HUDEP-2 (cell line): ENCODE data around the gene ZNF223.
A peak's percentile ranks its signal among the peaks of the same experiment; 100 is the strongest.

Source experiments
- DNase-seq, 76 experiments: peaks; one replicate each; lab custom pipeline; 2025; ENCODE audit not compliant: unreplicated experiment in 76 of 76; lab: John Stamatoyannopoulos, UW

ZNF223 gene

DNA sequence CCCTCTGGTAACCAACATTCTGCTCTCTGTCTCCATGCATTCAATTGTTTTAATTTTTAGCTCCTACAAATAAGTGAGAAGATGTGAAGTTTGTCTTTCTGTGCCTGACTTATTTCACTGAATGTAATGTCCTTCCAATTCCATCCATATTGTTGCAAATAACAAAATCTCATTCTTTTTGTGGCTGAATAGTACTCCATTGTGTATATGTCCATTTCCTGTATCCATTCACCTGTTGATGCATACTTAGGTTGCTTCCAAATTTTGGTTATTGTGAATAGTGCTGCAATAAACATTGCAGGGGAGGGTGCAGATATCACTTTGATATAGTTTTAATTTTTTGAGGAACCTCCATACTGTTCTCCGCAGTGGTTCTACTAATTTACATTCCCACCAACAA, 17.6 kb downstream of the ZNF223 start:
- DNase-seq, result no peak

- peak in 74 of 76 experiments; percentile 18 to 85 (median 68) for DNase-seq
Measured at GRCh38 chr19:44071824-44072542, 20.1 kb downstream of the ZNF223 start, which contains the start of gene ZNF284. Gene ZNF284, plus strand, starts transcription at chr19:44072159. Its CDS starts 4,231 bp downstream, at chr19:44076390.

- peak in 2 of 76 experiments; percentile 6 to 9 for DNase-seq
Measured at GRCh38 chr19:44072543-44073401, 20.9 kb downstream of the ZNF223 start.

DNA sequence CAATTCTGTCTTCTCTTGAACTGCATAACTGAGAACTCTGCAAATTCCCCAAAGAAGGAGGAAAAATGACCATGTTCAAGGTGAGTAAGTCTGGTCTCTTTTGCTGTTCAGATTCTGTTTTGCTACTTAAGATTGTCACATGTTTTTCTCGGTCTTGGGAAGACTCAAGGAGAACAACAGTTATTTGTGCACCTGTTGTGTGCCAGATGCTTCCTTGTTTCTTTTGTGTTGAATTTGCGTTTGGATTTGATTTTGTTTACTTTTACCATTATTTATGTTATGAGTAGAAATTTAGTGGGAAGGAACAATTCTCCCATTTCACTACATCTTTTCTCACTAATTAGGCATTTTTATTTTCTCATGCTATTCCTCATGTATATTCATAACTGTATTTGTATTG, 24.5 kb downstream of the ZNF223 start:
- DNase-seq, result no peak

GRCh38 chr19:44092108-44092507, 40.3 kb downstream of the ZNF223 start:
- no peak for DNase-seq

- DNase-seq, result peak in 75 of 76 experiments; percentile 64 to 97 (median 90)
Measured at GRCh38 chr19:44093931-44094765, 42.3 kb downstream of the ZNF223 start, which contains the start of gene ZNF224. Gene ZNF224, plus strand, starts transcription at chr19:44094361. Its CDS starts 3,513 bp downstream, at chr19:44097874.

DNA sequence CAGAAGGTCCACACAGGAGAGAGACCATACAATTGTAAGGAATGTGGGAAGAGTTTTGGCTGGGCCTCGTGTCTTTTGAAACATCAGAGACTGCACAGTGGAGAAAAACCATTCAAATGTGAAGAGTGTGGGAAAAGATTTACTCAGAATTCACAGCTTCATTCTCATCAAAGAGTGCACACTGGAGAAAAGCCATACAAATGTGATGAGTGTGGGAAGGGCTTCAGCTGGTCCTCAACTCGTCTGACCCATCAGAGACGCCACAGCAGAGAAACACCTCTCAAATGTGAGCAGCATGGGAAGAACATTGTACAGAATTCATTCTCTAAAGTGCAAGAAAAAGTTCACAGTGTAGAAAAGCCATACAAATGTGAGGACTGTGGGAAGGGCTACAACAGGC, 55.9 kb downstream of the ZNF223 start:
- no peak for DNase-seq

GRCh38 chr19:44109458-44109857, 57.6 kb downstream of the ZNF223 start:
- DNase-seq, result no peak

GRCh38 chr19:44111910-44112463, 60.2 kb downstream of the ZNF223 start:
- peak in 48 of 76 experiments; percentile 4 to 64 (median 26) for DNase-seq

DNA sequence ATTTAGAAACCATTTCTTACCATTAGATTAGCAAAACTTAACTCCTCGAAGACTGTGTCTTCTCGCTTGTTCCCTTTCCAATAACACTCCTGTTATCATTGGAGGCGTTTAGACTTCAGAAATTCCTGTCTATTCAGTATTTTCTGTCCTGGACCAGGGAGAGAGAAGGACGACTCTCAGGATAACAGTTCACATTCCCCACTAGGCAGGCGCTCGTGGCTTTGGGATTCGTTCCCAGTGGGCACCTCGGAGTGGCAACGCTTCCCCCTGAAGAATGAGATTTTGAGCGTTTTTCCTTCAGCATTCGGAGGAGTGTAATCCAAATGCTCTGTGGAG, 60.9 kb downstream of the ZNF223 start:
- DNase-seq, result no peak

DNA sequence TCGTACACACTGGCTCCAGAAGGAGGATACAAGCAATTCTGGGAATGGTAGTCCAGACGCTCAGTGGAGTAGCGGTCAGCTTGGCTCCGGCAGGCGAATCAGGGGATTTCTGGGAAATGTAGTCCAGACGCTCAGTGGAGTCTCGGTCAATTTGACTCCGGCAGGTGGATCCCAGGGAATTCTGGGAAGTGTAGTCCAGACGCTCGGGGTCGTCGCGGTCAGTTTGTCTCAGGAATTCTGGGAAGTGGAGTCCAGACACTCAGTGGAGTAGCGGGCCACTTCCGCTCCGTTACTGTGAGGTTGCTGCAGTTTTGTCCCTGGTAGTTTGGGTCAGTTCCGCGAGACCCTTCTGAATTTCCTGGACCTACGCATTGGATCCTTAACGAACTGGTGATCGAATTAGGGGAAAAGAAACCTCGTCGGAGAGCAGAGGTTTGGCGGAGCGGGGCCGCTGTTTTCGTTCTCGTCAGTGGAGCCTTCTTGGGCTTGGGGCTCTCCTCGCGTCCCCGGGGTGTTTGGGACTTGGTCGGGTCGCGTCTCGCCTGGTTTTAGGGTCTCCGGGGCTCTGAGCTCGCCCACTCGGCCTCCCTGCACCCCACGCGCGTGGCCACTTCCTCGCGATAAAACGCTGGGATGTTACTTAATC, 61.4 kb downstream of the ZNF223 start, which contains the start of gene ZNF225:
Gene ZNF225, plus strand, starts transcription at position 262 of the 646 bp plus-strand sequence. CDS start 2,429 bp downstream, outside the sequence.
- DNase-seq, result peak; percentile 32 to 99 (median 95)

GRCh38 chr19:44113784-44114390, 62.1 kb downstream of the ZNF223 start:
- peak in 5 of 76 experiments; percentile 3 to 46 (median 13) for DNase-seq
